ENCODE data around the gene AOPEP.

Gene AOPEP, protein sequence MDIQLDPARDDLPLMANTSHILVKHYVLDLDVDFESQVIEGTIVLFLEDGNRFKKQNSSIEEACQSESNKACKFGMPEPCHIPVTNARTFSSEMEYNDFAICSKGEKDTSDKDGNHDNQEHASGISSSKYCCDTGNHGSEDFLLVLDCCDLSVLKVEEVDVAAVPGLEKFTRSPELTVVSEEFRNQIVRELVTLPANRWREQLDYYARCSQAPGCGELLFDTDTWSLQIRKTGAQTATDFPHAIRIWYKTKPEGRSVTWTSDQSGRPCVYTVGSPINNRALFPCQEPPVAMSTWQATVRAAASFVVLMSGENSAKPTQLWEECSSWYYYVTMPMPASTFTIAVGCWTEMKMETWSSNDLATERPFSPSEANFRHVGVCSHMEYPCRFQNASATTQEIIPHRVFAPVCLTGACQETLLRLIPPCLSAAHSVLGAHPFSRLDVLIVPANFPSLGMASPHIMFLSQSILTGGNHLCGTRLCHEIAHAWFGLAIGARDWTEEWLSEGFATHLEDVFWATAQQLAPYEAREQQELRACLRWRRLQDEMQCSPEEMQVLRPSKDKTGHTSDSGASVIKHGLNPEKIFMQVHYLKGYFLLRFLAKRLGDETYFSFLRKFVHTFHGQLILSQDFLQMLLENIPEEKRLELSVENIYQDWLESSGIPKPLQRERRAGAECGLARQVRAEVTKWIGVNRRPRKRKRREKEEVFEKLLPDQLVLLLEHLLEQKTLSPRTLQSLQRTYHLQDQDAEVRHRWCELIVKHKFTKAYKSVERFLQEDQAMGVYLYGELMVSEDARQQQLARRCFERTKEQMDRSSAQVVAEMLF

DNA sequence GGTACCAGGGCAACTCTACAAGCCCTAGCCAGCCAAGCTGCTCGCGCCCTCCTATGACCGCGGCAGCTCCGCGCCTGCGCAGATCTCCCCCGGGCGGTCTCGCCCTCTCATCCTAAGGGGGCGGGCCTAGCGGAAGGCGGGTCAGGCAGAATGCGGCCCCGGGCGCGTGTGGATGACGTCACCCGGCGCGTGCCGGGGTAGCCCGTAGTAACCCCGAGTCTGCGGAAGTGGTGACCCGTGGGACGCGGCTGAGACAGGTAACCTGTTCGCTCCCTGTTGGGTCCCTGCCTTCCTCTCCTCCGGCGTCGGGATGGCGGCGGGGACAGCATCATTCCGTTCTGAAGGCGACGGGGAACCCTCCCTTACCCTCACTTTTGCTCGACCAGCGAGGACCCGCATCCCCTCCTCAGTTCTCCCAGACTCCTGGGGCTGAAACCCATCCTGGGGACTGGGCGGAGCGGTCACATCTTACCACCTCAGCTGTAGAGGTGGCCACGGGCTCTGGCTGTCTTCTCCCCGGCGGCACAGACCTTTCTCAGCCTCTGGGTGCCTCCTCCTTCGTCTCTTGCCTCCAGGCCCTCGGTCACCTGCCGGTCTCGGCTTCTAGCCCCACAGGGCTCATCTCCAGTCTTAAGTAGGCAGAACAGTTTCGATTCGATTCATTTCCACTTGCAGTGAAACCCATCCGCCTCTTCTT lies at the start of gene AOPEP:
AOPEP (plus strand) TSS at position 205 of the 697 bp plus-strand sequence. CDS start 33,085 bp downstream, outside the sequence.
- DNase-seq: peak; percentile 91

DNA sequence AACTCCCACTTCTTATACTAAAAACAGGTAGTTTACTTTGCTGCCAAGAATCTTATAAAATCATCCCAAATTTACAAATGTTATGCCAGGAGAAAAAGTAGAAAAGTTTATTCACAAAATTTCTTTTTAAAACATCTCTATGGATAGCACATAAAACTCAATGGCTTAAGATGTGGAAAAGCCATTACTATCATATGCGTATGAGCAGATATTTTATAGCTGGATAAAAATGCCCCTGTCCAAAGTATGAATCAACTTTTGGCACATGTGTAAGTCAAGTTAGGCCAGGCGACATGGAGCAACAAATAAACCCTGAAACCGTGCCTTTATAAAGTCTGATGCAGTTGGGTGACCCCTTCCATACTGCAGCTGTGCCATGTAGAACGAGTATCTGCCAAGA lies 48.6 kb upstream of the AOPEP start:
- DNase-seq: no peak

DNA sequence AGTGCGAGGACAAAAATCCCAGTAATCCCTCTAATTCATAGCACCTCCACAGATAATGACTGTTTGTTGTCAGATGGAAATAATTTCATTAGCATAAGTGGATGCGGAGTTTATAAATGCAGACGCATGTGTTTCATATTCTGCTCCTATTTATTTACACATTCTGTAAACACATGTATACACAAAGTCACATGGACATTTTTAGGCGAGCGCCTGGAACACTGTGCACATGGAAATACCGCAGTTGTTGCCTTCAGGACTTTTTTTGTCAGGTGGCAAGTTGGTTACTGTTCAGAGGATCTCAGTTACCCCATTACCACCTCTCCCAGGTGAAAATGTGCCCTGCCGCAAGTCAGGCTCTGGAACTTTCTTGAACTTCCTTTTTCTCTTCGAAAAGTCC lies 46.9 kb upstream of the AOPEP start:
- no peak for DNase-seq

DNA sequence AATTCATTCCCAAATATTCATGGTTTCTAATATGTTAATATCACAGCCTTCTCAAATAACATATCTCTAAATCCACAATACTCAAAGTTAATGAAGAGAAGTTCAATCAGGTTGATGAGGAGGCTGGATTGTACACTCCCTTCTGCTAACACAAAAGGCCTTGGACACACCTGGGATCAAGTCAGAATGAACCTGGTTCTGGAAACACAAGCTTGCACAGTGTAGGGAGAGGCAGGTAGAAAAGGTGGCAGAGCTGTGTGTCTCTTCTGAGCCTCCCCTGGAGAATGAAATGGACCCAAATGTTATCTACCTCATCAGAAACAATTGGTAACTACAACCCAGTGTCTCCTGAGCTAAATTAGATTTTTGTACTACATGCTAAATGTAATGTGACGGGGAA lies 46.5 kb upstream of the AOPEP start:
- DNase-seq: no peak

DNA sequence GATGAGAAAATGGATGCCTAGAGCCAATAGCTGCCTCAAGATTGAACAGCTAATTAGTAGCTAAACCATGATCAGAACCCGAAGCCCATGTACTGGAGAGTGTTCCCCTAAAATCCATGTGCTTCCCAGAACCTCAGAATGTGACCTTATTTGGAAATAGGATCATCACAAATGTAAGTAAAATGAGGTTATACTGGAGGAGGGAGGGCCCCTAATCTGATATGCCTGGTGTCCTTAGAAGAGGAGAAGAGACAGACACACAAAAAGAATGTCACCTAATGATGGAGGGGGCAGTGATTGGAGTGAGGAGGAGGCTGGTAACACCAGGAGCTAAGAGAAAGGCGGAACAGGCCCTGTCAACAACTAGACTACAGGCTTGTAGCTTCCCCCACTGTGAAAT lies 45.9 kb upstream of the AOPEP start:
- DNase-seq: no peak

DNA sequence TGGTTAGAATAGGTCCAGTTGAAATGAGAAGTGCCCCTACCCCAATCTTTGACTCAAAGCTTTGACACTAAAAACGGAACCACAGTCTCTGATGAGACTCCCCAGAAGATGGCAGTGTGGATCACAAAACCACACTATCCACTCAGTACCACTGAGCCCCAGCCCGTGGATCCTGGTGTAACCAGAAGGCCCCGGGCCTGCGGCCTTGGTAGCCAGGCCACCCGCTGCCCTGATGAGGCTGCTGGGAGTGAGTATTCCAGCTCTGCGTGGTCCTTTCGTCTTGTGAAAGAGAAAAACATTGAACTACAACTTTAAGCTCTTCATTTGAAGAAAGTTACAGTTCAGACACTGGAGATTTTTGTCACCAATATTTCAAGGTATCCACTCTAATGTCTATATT lies 45.0 kb upstream of the AOPEP start:
- peak; percentile 64 for DNase-seq

DNA sequence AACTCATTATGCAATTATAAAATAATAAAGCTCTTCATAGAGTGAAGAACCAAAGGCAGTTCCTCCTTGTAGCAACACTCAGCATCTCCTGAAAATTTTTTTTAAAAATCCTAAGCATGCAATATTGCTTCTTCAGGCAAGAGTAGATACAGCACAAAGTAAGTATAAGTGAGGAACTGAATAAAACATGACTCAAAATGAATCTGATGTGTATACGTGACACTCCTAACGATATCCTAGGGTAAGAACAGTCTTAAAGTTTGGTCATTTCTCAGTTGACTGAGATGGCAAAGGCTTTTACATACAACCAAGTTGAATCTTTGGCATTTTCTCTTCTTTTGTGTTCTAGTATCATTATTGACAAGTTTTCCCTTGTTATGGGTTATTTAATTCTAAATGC lies 41.1 kb upstream of the AOPEP start:
- no peak for DNase-seq

DNA sequence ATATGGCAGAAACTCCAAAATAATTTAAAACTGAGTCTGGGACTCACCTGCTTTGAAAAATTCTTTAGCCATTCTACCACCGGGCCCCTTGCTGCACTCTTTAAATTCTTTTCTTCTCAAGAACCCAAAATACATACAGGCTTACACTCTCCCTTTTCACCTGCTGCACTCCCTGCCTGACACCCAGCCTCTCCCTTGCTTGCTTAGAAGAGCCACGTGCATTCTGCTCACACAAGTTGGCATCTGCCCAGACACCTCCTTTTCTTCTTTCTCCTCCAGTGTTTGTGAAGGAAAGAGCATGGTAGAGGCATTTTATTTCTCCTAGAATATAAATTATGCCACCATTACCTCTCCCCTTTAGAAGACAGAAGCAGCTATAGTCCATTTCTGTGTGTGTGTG lies 39.0 kb upstream of the AOPEP start:
- DNase-seq: no peak

DNA sequence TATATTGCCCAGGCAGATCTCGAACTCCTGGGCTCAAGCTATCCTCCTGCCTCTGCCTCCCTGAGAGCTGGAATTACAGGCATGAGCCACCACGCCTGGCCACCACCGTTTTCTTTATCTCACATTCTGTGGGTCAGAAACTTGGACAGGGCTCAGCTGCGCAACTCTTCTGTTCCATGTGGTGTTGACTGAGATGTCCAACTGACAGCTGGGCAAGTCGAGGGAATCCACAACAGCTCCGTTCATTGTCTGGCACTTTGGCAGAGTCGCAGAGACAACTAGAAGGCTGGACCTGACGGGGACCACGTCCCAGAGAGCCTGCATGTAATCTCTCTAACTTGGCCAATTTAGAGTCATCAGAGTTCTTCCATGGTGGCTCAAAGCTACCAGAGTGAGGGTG lies 36.2 kb upstream of the AOPEP start:
- no peak for DNase-seq

DNA sequence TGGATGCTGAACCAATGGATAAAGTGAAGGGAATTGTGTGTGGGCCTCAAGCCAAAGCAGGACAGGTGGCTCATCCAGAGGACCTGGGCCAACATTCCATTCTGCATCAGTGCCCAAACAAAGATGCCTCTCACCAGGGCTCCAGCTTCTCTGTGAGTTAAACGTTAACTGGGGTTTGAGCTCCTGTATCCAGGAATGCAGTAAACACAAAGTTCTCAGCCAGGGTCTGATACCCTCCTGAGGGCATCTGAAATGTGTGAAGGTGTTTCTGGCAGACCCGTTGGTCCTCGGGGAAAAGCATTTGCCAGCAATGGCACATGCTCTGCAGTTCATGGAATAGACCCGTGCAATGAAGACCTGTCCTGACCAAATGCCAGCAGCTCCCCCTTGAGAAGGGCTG lies 33.9 kb upstream of the AOPEP start:
- DNase-seq: no peak

DNA sequence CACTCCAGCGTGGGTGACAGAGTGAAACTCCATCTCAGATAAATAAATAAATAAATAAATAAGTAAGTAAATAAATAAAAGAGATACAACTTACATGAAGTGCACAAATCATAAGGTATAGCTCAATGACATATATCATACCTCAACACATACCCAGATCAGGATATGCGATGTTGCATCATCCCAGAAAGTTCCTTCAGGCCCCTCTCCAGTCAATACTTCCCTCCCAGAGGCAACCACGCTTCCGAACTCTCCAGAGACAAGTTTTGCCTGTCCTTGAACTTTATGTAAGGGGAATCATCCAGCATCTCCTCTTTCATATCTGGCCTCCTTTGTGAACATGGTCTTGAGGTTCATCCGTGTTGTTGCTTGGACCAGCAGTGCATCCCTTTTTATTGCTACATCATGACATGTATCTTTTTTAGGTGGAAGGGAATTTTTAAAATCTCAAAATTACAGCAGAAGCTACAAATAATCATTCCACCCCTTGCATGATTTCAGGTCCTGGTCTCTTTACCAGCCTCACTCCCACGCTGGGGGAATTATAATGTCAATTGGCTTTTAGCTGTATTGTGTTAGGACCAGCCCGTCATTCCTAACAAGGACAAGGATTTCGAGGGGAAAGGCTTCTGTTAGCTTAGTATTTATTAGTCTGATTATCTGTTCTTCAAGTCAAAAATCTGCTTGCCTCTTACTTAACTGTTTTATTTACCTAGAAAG lies 32.9 kb upstream of the AOPEP start:
- no peak for DNase-seq

DNA sequence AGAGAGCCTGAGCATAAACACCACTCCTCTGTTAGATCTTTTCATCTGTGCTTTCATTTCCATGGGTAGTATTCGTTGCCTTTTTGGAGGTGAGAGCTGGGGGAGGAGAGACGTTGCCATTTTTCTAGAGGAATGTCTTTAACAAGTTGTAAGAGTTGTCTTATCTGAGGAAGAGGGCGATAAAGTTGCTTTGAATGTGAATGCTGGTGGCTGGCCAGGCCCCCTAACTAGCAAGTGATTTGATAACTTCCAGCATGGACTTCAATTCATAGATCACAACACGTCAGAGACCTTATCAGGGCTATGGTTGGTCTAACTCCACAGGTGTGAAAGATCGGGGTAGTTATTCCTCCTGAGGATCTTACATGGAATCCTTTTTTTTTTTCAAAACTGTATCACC lies 30.0 kb upstream of the AOPEP start:
- DNase-seq: no peak

DNA sequence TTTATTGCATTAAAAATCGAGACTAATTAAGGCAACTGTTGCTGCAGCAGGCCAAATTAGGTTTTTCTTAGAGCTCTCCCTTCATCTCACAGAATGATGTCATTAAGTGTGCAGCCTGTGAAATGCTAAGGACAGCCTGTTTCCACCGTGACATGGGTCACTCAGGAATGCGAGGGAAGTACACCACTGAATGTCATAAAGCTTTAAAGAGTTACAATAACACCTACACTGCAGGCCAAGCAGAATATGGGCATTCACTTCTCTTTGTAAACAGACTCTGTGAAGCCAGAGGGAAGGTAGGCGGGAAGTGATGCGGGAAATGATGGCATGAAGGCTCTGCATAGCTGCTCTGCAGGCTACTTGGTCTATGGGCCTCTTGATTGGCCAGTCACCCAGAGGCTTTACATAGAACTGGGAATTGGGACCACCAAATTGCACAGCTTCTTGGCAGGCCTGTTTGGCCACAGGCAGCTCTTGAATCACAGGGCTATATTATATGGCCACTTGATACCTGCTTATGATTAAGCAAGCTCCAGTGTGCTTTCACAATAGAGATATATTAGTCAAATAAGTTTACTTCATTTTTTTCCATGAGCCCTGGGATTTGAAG lies 28.4 kb upstream of the AOPEP start:
- no peak for DNase-seq

DNA sequence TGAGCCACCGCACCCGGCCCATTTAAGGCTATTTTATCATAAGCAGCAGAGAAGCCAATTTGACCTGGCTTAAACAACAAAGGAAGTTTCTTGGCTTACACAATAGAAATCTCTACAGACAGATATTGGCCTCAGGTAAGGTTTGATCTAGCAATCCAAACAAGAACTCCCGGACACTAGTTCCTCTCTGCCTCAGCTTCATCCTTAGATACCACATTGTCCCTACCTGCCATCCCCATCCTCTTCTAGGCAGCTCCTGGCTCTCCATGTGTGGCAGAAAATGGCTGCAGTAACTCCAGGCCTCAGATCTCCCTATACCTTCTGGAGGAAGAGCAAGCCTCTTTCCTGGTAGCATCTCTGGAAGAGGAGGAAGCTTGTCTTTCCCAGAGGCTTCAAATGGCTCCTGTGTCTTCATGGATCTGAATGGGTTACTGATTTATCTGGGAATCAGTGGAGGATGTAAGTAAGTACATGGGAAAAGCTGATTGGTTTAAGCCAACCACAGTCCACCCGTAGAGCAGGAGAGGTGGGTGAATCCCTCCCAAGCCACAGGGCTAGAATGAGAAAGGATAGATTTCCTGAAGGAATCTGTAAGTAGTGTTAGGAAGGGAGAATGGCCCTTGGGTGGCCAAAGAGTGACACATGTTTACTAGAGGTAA lies 26.7 kb upstream of the AOPEP start:
- DNase-seq: no peak

DNA sequence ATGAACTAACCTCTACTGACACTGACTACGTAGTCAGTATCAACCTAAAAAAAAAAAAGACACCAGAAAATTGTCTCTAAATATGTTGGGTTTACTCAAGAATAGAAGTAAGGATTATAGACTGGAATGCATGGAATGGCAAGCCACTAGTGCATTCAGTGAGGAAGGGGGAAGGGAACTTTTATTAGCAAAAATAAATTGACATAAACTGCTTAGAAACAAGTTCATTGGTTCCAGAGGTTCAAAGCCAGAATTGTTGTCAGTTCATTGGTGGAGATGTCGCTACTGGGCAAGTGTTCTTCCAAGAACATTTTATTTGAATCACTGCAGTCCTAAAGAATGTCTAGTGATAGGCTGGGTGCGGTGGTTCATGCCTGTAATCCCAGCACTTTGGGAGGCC lies 26.1 kb upstream of the AOPEP start:
- no peak for DNase-seq

DNA sequence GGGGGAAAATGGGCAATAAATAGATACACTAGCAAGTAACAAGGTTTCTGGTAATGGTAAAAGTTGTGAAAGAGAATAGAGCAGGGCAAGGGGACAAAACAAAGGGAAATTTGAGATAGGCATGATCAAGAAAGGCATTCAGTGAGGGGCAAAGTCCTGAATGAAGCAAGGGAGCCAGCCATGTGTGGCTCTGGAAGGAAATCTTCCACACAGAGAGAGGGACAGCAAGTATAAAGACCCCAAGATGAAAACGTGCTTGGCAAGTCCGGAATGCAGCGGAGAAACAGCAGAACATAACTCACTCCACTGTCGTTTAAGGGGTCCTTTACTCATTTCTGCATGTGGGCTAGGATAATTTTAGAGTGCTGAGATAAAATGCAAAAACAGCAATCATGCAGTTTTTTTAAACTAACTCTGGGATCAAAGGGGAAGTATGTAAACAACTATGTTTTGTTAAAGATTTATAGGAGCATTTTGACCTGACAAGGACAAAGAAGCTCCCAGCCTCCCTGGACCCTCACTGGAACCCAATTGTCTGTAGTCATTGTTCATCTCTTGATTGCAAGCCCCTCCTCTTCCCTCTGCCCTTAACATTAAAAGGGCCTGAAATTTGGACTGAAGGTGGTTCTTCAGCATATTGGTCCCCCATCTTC lies 22.9 kb upstream of the AOPEP start:
- DNase-seq: no peak

DNA sequence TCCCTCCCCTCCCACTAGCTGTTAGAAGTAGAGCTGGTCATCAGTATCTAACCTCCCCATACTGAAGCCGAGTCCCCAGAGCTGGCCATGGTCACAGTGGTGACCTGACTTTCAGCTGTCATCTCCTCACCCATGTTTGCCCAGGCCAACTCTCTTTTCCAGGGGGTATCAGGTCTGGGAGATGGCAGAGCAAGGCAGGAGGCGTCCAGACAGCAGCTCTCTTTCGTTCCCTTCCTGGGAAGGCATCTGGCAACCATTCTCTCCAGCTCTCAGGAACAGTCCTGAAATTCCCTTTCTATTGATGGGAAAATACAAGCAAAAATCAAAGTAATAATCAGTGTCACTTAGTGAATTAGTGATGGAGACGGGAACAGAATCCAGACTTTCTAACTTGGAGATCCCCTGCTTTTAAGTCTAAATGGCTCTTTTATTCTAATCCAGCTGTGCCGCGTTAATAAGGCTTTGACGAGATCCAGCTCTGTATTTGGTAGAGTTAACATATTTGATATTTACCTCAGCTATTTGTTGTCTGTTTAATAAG lies 21.3 kb upstream of the AOPEP start:
- no peak for DNase-seq

DNA sequence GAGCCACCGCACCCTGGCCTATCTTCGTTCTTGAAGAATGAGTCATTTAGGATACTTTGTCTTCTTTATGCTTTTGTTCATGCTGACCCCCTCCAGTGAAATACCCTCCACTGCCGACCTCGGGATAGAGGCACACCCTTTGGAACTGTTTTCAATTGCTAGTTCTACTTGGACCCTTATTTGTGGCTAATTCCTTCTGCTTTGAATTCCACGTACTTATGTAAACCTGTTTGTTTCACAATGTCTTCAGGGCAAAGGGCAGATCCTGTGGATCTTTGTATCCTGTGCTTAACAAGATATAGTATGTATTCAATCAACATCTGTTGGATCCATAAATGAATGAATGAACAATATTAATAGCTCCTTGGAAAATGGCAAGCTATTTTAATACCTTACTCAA lies 19.6 kb upstream of the AOPEP start:
- no peak for DNase-seq

DNA sequence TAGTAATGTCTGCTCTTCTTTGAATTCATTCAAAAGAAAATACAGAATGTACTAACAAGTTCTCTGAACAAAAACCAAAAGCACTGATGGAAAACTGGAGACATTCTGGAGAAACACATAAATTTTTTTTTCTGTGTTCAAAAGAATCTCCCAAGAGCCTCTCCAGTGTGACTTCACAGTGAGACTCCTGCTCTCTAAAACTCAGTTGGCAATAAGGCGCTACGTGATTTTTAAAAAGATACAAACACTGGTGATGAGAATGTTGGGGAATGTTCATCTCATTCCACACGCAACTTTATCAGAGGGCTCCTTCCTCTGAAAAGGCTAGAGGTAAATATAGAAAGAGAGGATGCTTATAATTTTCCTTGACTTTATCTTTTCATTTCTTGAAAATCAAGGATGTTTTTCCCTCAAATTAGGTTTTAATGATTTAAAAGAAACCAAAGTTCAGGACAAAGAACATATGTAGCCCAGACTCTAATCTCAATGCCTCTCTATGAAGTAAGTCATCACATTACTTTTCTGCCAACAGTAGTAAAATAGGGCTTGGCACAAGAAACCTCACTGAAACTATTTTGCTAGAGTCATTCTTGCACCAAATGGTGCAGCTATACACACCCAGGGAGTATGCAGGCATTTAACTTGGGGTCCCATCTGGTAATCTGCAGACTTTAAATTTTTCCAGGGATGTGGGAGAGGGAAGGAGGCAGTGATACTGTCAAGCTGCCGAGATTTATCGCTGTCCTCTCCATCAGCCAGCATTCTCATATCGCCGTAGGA lies 12.9 kb upstream of the AOPEP start:
- no peak for DNase-seq

DNA sequence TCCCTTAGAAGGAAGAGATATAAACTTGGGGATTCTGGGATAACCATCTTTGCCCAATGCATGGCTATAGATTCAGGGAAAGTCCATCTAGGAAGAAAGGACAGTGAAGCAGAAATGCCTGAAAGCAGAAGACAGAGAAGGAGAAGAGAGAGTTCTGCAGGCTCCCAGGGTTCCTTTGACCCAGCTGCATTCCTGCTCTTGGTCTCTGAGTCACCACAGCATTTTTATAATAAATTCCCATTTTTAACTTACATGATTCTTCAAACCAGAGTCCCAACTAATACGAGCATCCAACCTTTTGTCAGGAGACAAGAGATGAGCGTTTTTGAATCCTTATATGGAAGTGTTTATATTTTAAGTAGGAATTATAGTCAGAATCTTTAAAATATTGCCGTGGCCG lies 12.0 kb upstream of the AOPEP start:
- DNase-seq: no peak

Data from NCI-H510A (cell line).